Ascending aorta (tissue), 2 donors: ENCODE results near the gene NDST3. TPM values are rescaled to one million over a fixed set of nuclear protein-coding genes. Genes with fewer than 3 reads are reported as not detected.

ENCODE experiments used
- DNase-seq, 2 donors: peaks; one replicate each; pipeline ENCODE4 v3.0.0-alpha.2; 2019; ENCODE audit warnings: low spot score in 2 of 2
- H3K27ac ChIP-seq, 2 donors: fragments of 200-600 bp; sonication (generic); one replicate each; pipeline ENCODE4 v1.5.1; 2016 to 2017; ENCODE audit warnings: mild to moderate bottlenecking in 1 of 2
- H3K27me3 ChIP-seq: fragments of 200-600 bp; sonication (generic); one replicate; pipeline ENCODE4 v1.5.1; 2017
- H3K36me3 ChIP-seq, 2 donors: fragments of 200-600 bp; sonication (generic); one replicate each; pipeline ENCODE4 v1.5.1; 2016
- H3K4me1 ChIP-seq, 2 donors: fragments of 200-600 bp; sonication (generic); one replicate each; pipeline ENCODE4 v1.5.1; 2016 to 2017; ENCODE audit warnings: mild to moderate bottlenecking in 1 of 2
- H3K4me3 ChIP-seq, 2 donors: fragments of 200-600 bp; sonication (generic); one replicate each; pipeline ENCODE4 v1.5.1; 2016 to 2017; ENCODE audit warnings: mild to moderate bottlenecking in 1 of 2
- H3K9me3 ChIP-seq, 2 donors: fragments of 200-600 bp; sonication (generic); one replicate each; pipeline ENCODE4 v1.5.1; 2016
- CTCF ChIP-seq, 3 experiments: fragments of 200-600 bp in 2 of 3; fragments of 450-650 bp in 1 of 3; sonication (generic) in 2 of 3; IDR thresholded peaks; one replicate each; pipeline ENCODE4 v1.5.1; 2016 to 2019; ENCODE audit warnings: antibody characterized with exemption in 3 of 3, mild to moderate bottlenecking in 1 of 3, moderate library complexity in 1 of 3
- intact Hi-C: fragments of 100-400 bp; cut with DNase I; formaldehyde crosslinking; loops from one replicate; pipeline ENCODE4 v1.15.1; 2023
- total RNA-seq: library from RNA; depleted of rRNA; stranded (reverse); fragments of >200 nt; gene quantifications from one replicate; pipeline ENCODE4 v1.1.0, GENCODE V29; 2016

Gene NDST3
- total RNA-seq, 1 donor from 2014 or later: not detected

GRCh38 chr4:118307643-118308042, 273.4 kb downstream of the NDST3 start:
- no peak for DNase-seq
- Histone ChIP-seq H3K4me1 (no peaks in the 10 kb centered on the region), H3K4me3 (no peak overlapping the region), H3K36me3 (no peaks in the 10 kb centered on the region), H3K27me3 (no peaks in the 10 kb centered on the region), H3K9me3 (no peaks in the 10 kb centered on the region), H3K27ac (no peak overlapping the region)
- TF ChIP-seq CTCF (IDR thresholded peaks at IDR 0.05): no peak
- intact Hi-C loops: no loop called here
